IMR-90 (cell line): Measurements from ENCODE around the gene SSNA1. TPM values are rescaled to one million over a fixed set of nuclear protein-coding genes. Genes with fewer than 3 reads are reported as not detected.

ENCODE experiments used
- ATAC-seq: fragments of 200-7000 bp; cut with Tn5 transposase; 2 replicates; pipeline ENCODE4 v1.9.1; 2020; ENCODE audit warnings: low read depth, mild to moderate bottlenecking, moderate library complexity
- BruUV-seq: library from RNA; stranded (reverse); fragments of 400-500 nt; replicated peaks from 2 replicates; lab custom pipeline; 2021; lab: Mats Ljungman, UMichigan
- CTCF ChIA-PET: fragments of 300-600 bp; formaldehyde crosslinking; extraction: SDS; loops from one replicate; lab custom pipeline; 2021; ENCODE audit warnings: antibody characterized with exemption; lab: Yijun Ruan, JAX
- POLR2A ChIA-PET: fragments of 300-600 bp; sonication (Branson Sonifier 250); formaldehyde crosslinking; loops from one replicate; lab custom pipeline; 2022; ENCODE audit warnings: antibody characterized with exemption; ENCODE audit not compliant: unreplicated experiment; lab: Charles Lee
- DNase-seq: peaks from one replicate; pipeline ENCODE4 v3.0.0; 2013
- H2AFZ ChIP-seq: replicated peaks from 2 replicates; pipeline ENCODE3; 2013; ENCODE audit warnings: low read length, mild to moderate bottlenecking; ENCODE audit not compliant: poor library complexity
- H2AK5ac ChIP-seq: 2 replicates; pipeline ENCODE4 v1.6.1; 2013; ENCODE audit warnings: low read depth, low read length, inconsistent platforms
- H2AK9ac ChIP-seq: replicated peaks from 2 replicates; pipeline ENCODE3; 2013; ENCODE audit warnings: mild to moderate bottlenecking, low read depth, low read length, moderate library complexity; ENCODE audit not compliant: poor library complexity
- H2BK120ac ChIP-seq: 2 replicates; pipeline ENCODE4 v1.6.1; 2013; ENCODE audit warnings: low read depth, low read length, inconsistent platforms
- H2BK15ac ChIP-seq: 3 replicates; pipeline ENCODE4 v1.6.1; 2013; ENCODE audit warnings: low read depth, low read length, inconsistent platforms
- H2BK20ac ChIP-seq: 2 replicates; pipeline ENCODE4 v1.6.1; 2013; ENCODE audit warnings: low read depth, mild to moderate bottlenecking, inconsistent platforms, low read length, moderate library complexity
- H2BK5ac ChIP-seq: 2 replicates; pipeline ENCODE4 v1.6.1; 2013; ENCODE audit warnings: mild to moderate bottlenecking, low read depth, low read length, inconsistent platforms; ENCODE audit not compliant: poor library complexity, severe bottlenecking
- H3K14ac ChIP-seq: replicated peaks from 2 replicates; pipeline ENCODE4 v1.6.1; 2013; ENCODE audit warnings: low read depth, low read length, inconsistent platforms
- H3K18ac ChIP-seq: 2 replicates; pipeline ENCODE4 v1.6.1; 2013; ENCODE audit warnings: low read depth, low read length, control low read depth
- H3K23ac ChIP-seq: 2 replicates; pipeline ENCODE4 v1.6.1; 2013; ENCODE audit warnings: low read depth, low read length, inconsistent platforms
- H3K27ac ChIP-seq: 2 replicates; pipeline ENCODE4 v1.5.1; 2013; ENCODE audit warnings: mild to moderate bottlenecking, control low read depth, low read length; ENCODE audit not compliant: insufficient read depth
- H3K27me3 ChIP-seq: 2 replicates; pipeline ENCODE4 v1.6.1; 2013; ENCODE audit warnings: low read length; ENCODE audit not compliant: control insufficient read depth, insufficient read depth
- H3K36me3 ChIP-seq: 2 replicates; pipeline ENCODE4 v1.6.1; 2013; ENCODE audit warnings: low read length, mixed read lengths; ENCODE audit not compliant: control insufficient read depth, insufficient read depth
- H3K4ac ChIP-seq: 2 replicates; pipeline ENCODE4 v1.6.1; 2013; ENCODE audit warnings: low read depth, low read length, inconsistent platforms
- H3K4me1 ChIP-seq: 2 replicates; pipeline ENCODE4 v1.6.1; 2013; ENCODE audit warnings: low read length, mixed read lengths; ENCODE audit not compliant: control insufficient read depth, insufficient read depth
- H3K4me2 ChIP-seq: 2 replicates; pipeline ENCODE4 v1.6.1; 2013; ENCODE audit warnings: low read depth, mild to moderate bottlenecking, control low read depth, low read length, moderate library complexity
- H3K4me3 ChIP-seq: 2 replicates; pipeline ENCODE4 v1.5.1; 2013; ENCODE audit warnings: low read depth, mild to moderate bottlenecking, control low read depth, low read length, moderate library complexity; ENCODE audit not compliant: insufficient read depth
- H3K56ac ChIP-seq: 2 replicates; pipeline ENCODE4 v1.6.1; 2013; ENCODE audit warnings: low read length, inconsistent platforms; ENCODE audit not compliant: insufficient read depth; ENCODE audit errors: extremely low read depth
- H3K79me1 ChIP-seq, 2 experiments: 2 replicates each; pipeline ENCODE4 v1.6.1; 2013; ENCODE audit warnings: low read length in 2 of 2, inconsistent platforms in 1 of 2, low read depth in 1 of 2
- H3K9ac ChIP-seq: 2 replicates; pipeline ENCODE4 v1.6.1; 2013; ENCODE audit warnings: low read depth, low read length, control low read depth
- H3K9me1 ChIP-seq: 2 replicates; pipeline ENCODE4 v1.6.1; 2013; ENCODE audit warnings: low read length, inconsistent platforms; ENCODE audit not compliant: insufficient read depth
- H3K9me3 ChIP-seq: 2 replicates; pipeline ENCODE4 v1.6.1; 2013; ENCODE audit warnings: low read length; ENCODE audit not compliant: control insufficient read depth, insufficient read depth
- H4K20me1 ChIP-seq: 2 replicates; pipeline ENCODE4 v1.6.1; 2013; ENCODE audit warnings: low read length, inconsistent platforms; ENCODE audit not compliant: insufficient read depth
- H4K5ac ChIP-seq: 2 replicates; pipeline ENCODE4 v1.6.1; 2013; ENCODE audit warnings: mild to moderate bottlenecking, low read depth, low read length, control low read depth
- H4K8ac ChIP-seq, 2 experiments: 2 replicates each; pipeline ENCODE4 v1.6.1; 2013; ENCODE audit warnings: low read depth in 2 of 2, low read length in 2 of 2, control low read depth in 1 of 2, inconsistent platforms in 1 of 2
- H4K91ac ChIP-seq: 2 replicates; pipeline ENCODE4 v1.6.1; 2013; ENCODE audit warnings: low read depth, low read length, inconsistent platforms; ENCODE audit not compliant: insufficient read depth
- CEBPB ChIP-seq: IDR thresholded peaks from 2 replicates; pipeline ENCODE4 v1.6.1; 2012; ENCODE audit warnings: low read depth, low read length, improper control_type of control experiment
- CHD1 ChIP-seq: IDR thresholded peaks from 2 replicates; pipeline ENCODE4 v1.6.1; 2012; ENCODE audit warnings: low read depth, low read length, improper control_type of control experiment
- FOS ChIP-seq: fragments of 150-350 bp; IDR thresholded peaks from 2 replicates; pipeline ENCODE4 v1.6.1; 2016; ENCODE audit warnings: low read depth, low read length
- MAFK ChIP-seq: IDR thresholded peaks from 2 replicates; pipeline ENCODE4 v1.6.1; 2012; ENCODE audit warnings: low read depth, low read length, improper control_type of control experiment
- MAZ ChIP-seq: IDR thresholded peaks from 2 replicates; pipeline ENCODE4 v1.6.1; 2012; ENCODE audit warnings: low read depth, mild to moderate bottlenecking, low read length, improper control_type of control experiment, moderate library complexity, borderline replicate concordance
- MXI1 ChIP-seq: IDR thresholded peaks from 2 replicates; pipeline ENCODE4 v1.6.1; 2012; ENCODE audit warnings: low read depth, mild to moderate bottlenecking, low read length, moderate library complexity, borderline replicate concordance
- NFE2L2 ChIP-seq: fragments of 150-350 bp; IDR thresholded peaks from 2 replicates; pipeline ENCODE4 v1.6.1; 2016; ENCODE audit warnings: low read depth, mild to moderate bottlenecking, low read length
- POLR2A ChIP-seq: IDR thresholded peaks from 2 replicates; pipeline ENCODE4 v1.6.1; 2012; ENCODE audit warnings: mild to moderate bottlenecking, low read depth, low read length
- RAD21 ChIP-seq: IDR thresholded peaks from 2 replicates; pipeline ENCODE4 v1.6.1; 2012; ENCODE audit warnings: low read length, improper control_type of control experiment
- RCOR1 ChIP-seq: IDR thresholded peaks from 2 replicates; pipeline ENCODE4 v1.6.1; 2012; ENCODE audit warnings: mild to moderate bottlenecking, low read length, improper control_type of control experiment; ENCODE audit not compliant: insufficient replicate concordance
- RFX5 ChIP-seq: IDR thresholded peaks from 2 replicates; pipeline ENCODE4 v1.8.0; 2012; ENCODE audit warnings: low read depth, mild to moderate bottlenecking, low read length, moderate library complexity
- SMC3 ChIP-seq: fragments of 150-350 bp; IDR thresholded peaks from 2 replicates; pipeline ENCODE4 v1.6.1; 2016; ENCODE audit warnings: low read depth, mild to moderate bottlenecking, antibody characterized with exemption, low read length, moderate library complexity
- USF2 ChIP-seq: fragments of 150-350 bp; IDR thresholded peaks from 2 replicates; pipeline ENCODE4 v1.6.1; 2017; ENCODE audit warnings: mild to moderate bottlenecking, antibody characterized with exemption, low read length, low read depth
- WGBS, 2 experiments: methylation state at CpG; one replicate each; pipeline versions ENCODE4 v1.1.5 to v1.1.7; 2013; ENCODE audit warnings: missing lambda C conversion rate in 2 of 2; ENCODE audit not compliant: insufficient read length in 1 of 2; ENCODE audit errors: extremely low coverage in 2 of 2; 5-methylcytosine and 5-hydroxymethylcytosine counted together
- dilution Hi-C: fragments of 300-500 bp; cut with HindIII; formaldehyde crosslinking; loops from one replicate; pipeline ENCODE4 v1.14.3; 2018; ENCODE audit warnings: low sequenced_read_pairs; ENCODE audit not compliant: unreplicated experiment
- in situ Hi-C: fragments of 300-500 bp; cut with MboI; formaldehyde crosslinking; loops from 3 replicates; pipeline ENCODE4 v1.14.3; 2019; ENCODE audit warnings: low sequenced_read_pairs, inconsistent platforms, mixed read lengths
- intact Hi-C: fragments of 100-400 bp; cut with micrococcal nuclease; formaldehyde crosslinking; loops from 2 replicates; pipeline ENCODE4 v1.10.0; 2022
- polyA plus RNA-seq, 3 experiments: library from polyadenylated mRNA; depleted of rRNA; stranded (reverse); fragments of >200 nt; gene quantifications; 2 replicates each; pipeline ENCODE4 v1.2.3, GENCODE V29; 2012; ENCODE audit warnings: low replicate concordance in 1 of 3
- total RNA-seq: library from RNA; depleted of rRNA; stranded (reverse); fragments of >200 nt; gene quantifications from 2 replicates; pipeline ENCODE4 v1.2.3, GENCODE V29; 2012
- TF ChIP-seq, protein P1 (sequence below): fragments of 150-350 bp; IDR thresholded peaks from 2 replicates; pipeline ENCODE4 v1.6.1; 2016; ENCODE audit warnings: low read depth, mild to moderate bottlenecking, low read length, moderate library complexity, borderline replicate concordance
- TF ChIP-seq, protein P2 (sequence below): conservative IDR thresholded peaks from 2 replicates; pipeline ENCODE4 v1.5.1; 2012; ENCODE audit warnings: mild to moderate bottlenecking, low read depth, low read length, improper control_type of control experiment

SSNA1 gene
- total and polyA plus RNA-seq, 2 of the 4 experiments (the other 2 are of a cell fraction), result 55.7 to 86.7 TPM

DNA sequence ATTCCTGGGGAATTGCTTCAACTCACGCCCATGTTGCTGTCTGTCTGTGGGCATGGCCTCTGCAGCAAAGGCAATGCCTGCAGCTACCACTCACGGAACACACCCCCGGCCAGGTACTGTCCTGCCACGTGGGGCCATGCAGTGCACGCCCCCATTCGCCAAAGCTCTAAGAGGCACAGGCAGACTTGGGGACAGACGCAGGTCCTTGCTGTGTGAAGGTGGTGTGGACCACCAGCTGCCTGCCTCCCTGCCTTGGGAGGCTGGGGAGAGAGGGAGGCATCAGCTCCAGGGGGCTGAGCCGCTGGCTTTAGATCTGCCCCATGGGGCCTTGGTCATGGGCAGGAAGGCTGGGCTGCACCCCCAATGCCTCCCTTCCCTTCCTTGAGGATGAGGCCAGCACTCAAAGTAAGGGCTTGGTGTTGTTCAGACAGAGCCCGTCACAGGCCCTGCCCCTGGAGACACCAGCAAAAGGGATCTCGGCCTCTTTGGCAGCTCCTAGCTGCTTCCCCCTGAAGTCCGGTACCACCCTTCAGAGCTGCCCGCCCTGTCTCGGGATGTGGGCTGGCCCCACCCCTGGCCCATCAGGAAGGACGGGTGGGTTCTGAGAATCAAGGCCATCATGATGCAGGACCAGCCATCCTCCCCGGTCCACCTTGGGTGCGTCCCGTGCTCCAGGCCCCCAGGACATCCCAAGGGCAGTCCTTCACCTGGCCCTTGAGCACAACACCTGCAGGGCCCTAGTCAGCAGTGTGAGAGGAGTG is 47.2 kb upstream of the SSNA1 start:
- POLR2A ChIA-PET, result no interaction called here
- Histone ChIP-seq H2BK20ac (no peak overlapping the region), H3K4me1 (no peaks in the 10 kb centered on the region; the same call in 1 of the 2 replicates), H4K91ac (no peak overlapping the region), H2AFZ (no peak overlapping the region), H3K27me3 (peaks cover 63% of the 10 kb centered on the region), H2AK9ac (no peak overlapping the region), H3K9ac (no peak overlapping the region), H3K79me1 (no peaks in the 10 kb centered on the region), H2BK120ac (no peak overlapping the region), H2BK5ac (no peak overlapping the region), H3K9me1 (peaks cover 4% of the 10 kb centered on the region; the same call in 1 of the 2 replicates), H3K14ac (no peak overlapping the region), H2BK15ac (no peak overlapping the region), H3K23ac (no peak overlapping the region), H3K4me2 (no peak overlapping the region), H3K27ac (no peak overlapping the region), H3K9me3 (no peaks in the 10 kb centered on the region), H3K36me3 (no peaks in the 10 kb centered on the region), H3K4ac (no peak overlapping the region), H2AK5ac (no peak overlapping the region), H4K20me1 (no peaks in the 10 kb centered on the region; the same call in 1 of the 2 replicates), H3K56ac (no peak overlapping the region), H4K5ac (no peak overlapping the region), H3K18ac (no peak overlapping the region), H3K4me3 (no peak overlapping the region), H4K8ac (no peak overlapping the region)
- in situ Hi-C loops (no loop called here), dilution Hi-C loops (no loop called here), intact Hi-C loops (no loop called here)
- WGBS, 2 experiments, result 63% methylated on average over 5 of the region's 17 CpGs; no CpG with 5 or more reads in 1 of the 2 experiments
- CTCF ChIA-PET, result no interaction called here
- no TSS peak for BruUV-seq
- DNase-seq, result no peak
- ATAC-seq, result no peak
- no peak for TF ChIP-seq CHD1
- no peak for TF ChIP-seq USF2
- no peak for TF ChIP-seq RCOR1
- TF ChIP-seq, protein P1, sequence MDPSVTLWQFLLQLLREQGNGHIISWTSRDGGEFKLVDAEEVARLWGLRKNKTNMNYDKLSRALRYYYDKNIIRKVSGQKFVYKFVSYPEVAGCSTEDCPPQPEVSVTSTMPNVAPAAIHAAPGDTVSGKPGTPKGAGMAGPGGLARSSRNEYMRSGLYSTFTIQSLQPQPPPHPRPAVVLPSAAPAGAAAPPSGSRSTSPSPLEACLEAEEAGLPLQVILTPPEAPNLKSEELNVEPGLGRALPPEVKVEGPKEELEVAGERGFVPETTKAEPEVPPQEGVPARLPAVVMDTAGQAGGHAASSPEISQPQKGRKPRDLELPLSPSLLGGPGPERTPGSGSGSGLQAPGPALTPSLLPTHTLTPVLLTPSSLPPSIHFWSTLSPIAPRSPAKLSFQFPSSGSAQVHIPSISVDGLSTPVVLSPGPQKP, result no peak
- no peak for TF ChIP-seq MAZ
- TF ChIP-seq RAD21, result no peak
- TF ChIP-seq CEBPB, result no peak
- no peak for TF ChIP-seq MXI1
- no peak for TF ChIP-seq FOS
- TF ChIP-seq POLR2A, result no peak
- TF ChIP-seq, protein P2, sequence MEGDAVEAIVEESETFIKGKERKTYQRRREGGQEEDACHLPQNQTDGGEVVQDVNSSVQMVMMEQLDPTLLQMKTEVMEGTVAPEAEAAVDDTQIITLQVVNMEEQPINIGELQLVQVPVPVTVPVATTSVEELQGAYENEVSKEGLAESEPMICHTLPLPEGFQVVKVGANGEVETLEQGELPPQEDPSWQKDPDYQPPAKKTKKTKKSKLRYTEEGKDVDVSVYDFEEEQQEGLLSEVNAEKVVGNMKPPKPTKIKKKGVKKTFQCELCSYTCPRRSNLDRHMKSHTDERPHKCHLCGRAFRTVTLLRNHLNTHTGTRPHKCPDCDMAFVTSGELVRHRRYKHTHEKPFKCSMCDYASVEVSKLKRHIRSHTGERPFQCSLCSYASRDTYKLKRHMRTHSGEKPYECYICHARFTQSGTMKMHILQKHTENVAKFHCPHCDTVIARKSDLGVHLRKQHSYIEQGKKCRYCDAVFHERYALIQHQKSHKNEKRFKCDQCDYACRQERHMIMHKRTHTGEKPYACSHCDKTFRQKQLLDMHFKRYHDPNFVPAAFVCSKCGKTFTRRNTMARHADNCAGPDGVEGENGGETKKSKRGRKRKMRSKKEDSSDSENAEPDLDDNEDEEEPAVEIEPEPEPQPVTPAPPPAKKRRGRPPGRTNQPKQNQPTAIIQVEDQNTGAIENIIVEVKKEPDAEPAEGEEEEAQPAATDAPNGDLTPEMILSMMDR, result no peak
- no peak for TF ChIP-seq MAFK
- no peak for TF ChIP-seq RFX5
- no peak for TF ChIP-seq SMC3
- no peak for TF ChIP-seq NFE2L2
